Brain microvascular endothelial cell (primary cell): ENCODE measurements around the gene PCLO.

ENCODE experiments used
- DNase-seq: peaks from one replicate; pipeline ENCODE4 v3.0.0-alpha.2; 2020
- H3K27ac ChIP-seq: fragments of 250-450 bp; sonication (Bioruptor Pico); 2 replicates; pipeline ENCODE4 v1.5.1; 2020; ENCODE audit warnings: mild to moderate bottlenecking, moderate library complexity
- H3K27me3 ChIP-seq: fragments of 250-450 bp; sonication (Bioruptor Pico); replicated peaks from 2 replicates; pipeline ENCODE4 v1.5.1; 2020; ENCODE audit warnings: mild to moderate bottlenecking
- H3K36me3 ChIP-seq: fragments of 250-450 bp; sonication (Bioruptor Pico); replicated peaks from 2 replicates; pipeline ENCODE4 v1.5.1; 2020; ENCODE audit warnings: mild to moderate bottlenecking
- H3K4me3 ChIP-seq: 2 replicates; pipeline ENCODE4 v1.5.1; 2011; ENCODE audit warnings: low read depth, mild to moderate bottlenecking, control low read depth, low read length, moderate library complexity
- in situ Hi-C: cut with HindIII; loops from 2 replicates; pipeline ENCODE4 v1.10.0; 2017; ENCODE audit warnings: low sequenced_read_pairs, low pct_ligation_motif_present
- TF ChIP-seq, protein P1 (sequence below): IDR thresholded peaks from 2 replicates; pipeline ENCODE4 v1.5.1; 2011; ENCODE audit warnings: low read depth, mild to moderate bottlenecking, moderate library complexity, low read length, control low read depth, inconsistent platforms; ENCODE audit errors: missing control alignments

Gene PCLO

DNA sequence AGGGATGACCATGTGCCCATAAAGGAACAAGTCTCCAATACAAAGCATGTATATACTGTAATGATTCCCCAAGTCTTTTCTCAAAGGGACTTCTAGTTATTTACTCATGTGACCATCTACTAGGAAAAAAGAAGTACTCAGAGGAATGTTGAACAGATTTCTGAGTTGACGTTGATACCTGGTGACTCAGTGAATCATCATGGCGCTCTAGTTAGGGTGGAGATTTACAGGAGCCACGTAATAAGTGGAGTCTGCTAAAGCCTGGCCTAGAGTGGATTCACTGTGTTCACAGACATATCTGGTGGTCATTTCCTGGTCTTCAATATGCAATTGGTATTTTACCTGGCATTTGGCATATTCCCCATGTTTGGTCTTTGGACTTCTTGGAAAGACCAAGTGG is 416.9 kb downstream of the PCLO start:
- H3K4me3 ChIP-seq: no peak overlapping the region
- no peak overlapping the region for H3K27ac ChIP-seq
- no peak for DNase-seq
- in situ Hi-C loops: no loop called here
- H3K36me3 ChIP-seq: no peaks in the 10 kb centered on the region
- no peaks in the 10 kb centered on the region for H3K27me3 ChIP-seq
- TF ChIP-seq, protein P1, sequence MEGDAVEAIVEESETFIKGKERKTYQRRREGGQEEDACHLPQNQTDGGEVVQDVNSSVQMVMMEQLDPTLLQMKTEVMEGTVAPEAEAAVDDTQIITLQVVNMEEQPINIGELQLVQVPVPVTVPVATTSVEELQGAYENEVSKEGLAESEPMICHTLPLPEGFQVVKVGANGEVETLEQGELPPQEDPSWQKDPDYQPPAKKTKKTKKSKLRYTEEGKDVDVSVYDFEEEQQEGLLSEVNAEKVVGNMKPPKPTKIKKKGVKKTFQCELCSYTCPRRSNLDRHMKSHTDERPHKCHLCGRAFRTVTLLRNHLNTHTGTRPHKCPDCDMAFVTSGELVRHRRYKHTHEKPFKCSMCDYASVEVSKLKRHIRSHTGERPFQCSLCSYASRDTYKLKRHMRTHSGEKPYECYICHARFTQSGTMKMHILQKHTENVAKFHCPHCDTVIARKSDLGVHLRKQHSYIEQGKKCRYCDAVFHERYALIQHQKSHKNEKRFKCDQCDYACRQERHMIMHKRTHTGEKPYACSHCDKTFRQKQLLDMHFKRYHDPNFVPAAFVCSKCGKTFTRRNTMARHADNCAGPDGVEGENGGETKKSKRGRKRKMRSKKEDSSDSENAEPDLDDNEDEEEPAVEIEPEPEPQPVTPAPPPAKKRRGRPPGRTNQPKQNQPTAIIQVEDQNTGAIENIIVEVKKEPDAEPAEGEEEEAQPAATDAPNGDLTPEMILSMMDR: no peak

DNA sequence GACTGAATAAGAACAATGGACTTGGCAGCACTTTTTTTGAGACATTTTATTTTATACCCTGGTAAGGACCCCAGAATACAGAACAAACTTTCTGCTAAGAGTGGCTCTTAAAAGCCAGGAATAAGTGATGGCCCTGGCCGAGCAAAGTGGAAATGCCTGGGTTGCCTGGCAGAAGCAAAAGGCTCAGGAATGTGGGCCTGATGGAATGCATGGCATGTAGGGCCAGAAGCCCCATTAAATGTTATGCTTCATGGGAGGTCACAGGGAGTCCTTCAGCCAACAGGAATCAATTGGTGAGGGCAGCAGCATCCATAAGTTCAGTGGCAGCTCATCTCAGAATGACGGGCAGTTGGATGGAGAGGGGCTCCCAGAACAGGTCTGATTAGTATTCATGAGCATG is 417.6 kb downstream of the PCLO start:
- in situ Hi-C loops: no loop called here
- H3K4me3 ChIP-seq: no peak overlapping the region
- no peaks in the 10 kb centered on the region for H3K36me3 ChIP-seq
- no peak overlapping the region for H3K27ac ChIP-seq
- TF ChIP-seq, protein P1: no peak
- no peaks in the 10 kb centered on the region for H3K27me3 ChIP-seq
- no peak for DNase-seq

DNA sequence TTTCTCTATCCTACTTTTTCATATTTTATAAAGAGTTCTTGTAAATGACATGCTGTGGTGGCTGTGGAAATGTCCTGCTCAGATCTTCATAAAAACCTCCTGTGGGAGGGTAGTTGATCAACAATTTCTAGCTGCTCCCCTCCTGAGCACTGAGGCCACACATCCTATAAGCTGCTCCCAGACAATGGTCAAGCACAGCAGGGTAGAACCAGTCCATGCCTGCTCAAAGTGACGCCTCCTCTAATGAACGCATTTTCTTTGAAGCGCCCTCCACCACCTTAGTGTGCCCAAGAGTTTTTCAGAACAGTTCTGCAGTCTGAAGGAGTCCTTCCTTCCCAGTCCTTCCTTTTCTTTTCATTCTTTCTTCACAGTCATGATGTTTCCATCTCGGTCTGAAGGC is 420.5 kb downstream of the PCLO start:
- no peak overlapping the region for H3K4me3 ChIP-seq
- no peaks in the 10 kb centered on the region for H3K27me3 ChIP-seq
- DNase-seq: no peak
- H3K27ac ChIP-seq: no peak overlapping the region
- H3K36me3 ChIP-seq: no peaks in the 10 kb centered on the region
- in situ Hi-C loops: no loop called here
- TF ChIP-seq, protein P1: no peak

DNA sequence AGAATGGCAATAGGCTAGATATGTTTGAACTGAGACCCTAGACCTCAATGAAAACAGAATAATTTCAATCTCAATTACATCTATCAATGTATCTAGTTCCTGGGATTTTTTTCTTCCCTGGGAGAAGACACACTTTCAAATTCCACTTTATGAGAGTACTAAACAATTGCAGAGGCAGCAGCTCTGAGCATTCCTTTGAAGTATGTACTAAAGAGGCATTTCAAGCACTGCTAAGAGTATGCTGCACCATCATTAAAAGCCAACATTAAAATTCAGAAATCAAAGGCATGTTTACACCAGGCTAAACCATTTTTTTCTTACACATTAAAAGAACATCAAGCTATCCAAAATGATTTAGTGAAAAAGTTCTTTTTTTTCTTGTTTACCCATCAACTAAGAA is 421.2 kb downstream of the PCLO start:
- in situ Hi-C loops: no loop called here
- DNase-seq: no peak
- no peaks in the 10 kb centered on the region for H3K27me3 ChIP-seq
- H3K36me3 ChIP-seq: no peaks in the 10 kb centered on the region
- TF ChIP-seq, protein P1: no peak
- no peak overlapping the region for H3K27ac ChIP-seq
- no peak overlapping the region for H3K4me3 ChIP-seq

DNA sequence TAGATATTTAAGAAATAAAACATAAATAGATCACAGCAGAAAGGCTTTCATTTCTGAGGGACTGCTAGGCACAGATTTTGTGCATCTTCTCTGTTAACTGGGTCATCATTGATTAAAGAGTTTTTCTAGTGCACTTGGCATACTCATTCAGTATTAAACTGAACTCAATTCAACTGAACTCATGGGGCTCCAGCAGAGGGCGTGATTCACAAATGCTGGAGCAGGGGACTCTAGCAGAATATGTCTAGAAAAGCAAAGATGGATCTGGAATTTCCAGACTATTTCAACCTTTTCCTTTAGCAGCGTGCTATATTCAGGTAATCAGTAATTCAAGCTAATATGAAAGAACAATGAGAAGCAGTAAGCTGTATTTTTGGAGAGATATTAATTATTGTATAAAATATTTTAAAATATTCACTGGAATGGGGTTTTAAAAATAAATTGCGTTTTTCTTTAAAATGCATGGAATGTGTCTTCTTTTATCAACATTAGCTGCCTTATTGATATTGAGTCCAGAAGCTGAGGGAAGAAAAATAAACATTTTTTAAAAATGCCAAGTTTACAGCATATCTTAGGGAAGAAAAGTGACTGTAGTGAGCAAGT is 422.3 kb downstream of the PCLO start:
- H3K4me3 ChIP-seq: no peak overlapping the region
- in situ Hi-C loops: no loop called here
- no peaks in the 10 kb centered on the region for H3K27me3 ChIP-seq
- no peaks in the 10 kb centered on the region for H3K36me3 ChIP-seq
- H3K27ac ChIP-seq: no peak overlapping the region
- TF ChIP-seq, protein P1: peak; percentile 90
- DNase-seq: peak; percentile 69

DNA sequence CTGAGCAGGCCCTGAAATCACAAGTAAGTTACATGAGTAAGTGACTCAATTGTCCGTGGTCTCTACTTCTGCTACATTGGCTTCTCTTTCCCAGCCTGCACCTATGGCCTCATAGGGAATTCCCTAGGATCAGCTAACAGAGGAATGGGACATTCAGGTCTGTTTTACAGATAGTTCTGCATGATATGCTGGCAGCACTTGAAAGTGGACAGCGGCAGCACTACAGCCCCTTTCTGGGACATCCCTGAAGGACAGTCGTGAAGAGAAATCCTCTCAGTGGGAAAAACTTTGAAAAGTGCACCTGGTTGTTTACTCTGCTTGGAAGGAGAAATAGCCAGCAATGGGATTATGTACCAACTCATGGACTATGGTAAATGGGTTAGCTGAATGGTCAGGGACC is 426.1 kb downstream of the PCLO start:
- H3K27ac ChIP-seq: no peak overlapping the region
- no peaks in the 10 kb centered on the region for H3K36me3 ChIP-seq
- no peak overlapping the region for H3K4me3 ChIP-seq
- DNase-seq: no peak
- in situ Hi-C loops: no loop called here
- no peaks in the 10 kb centered on the region for H3K27me3 ChIP-seq
- TF ChIP-seq, protein P1: no peak
